A673 (cell line): Measurements from ENCODE around the gene SPATA31A1. TPM values are rescaled to one million over a fixed set of nuclear protein-coding genes. Genes with fewer than 3 reads are reported as not detected.
"Not testable (repeated sequence)": the region's sequence is repeated elsewhere in the genome, so short reads cannot be mapped to it uniquely, and the experiment has no call there.

Experiments
- Bru-seq: library from RNA; stranded (reverse); fragments of 400-500 nt; gene quantifications from one replicate; lab custom pipeline; 2021; lab: Mats Ljungman, UMichigan
- BruChase-seq, 2 experiments: library from RNA; stranded (reverse); fragments of 400-500 nt; gene quantifications; one replicate each; lab custom pipeline; 2021; lab: Mats Ljungman, UMichigan
- BruUV-seq: library from RNA; stranded (reverse); fragments of 400-500 nt; replicated peaks from 2 replicates; lab custom pipeline; 2021; lab: Mats Ljungman, UMichigan
- CTCF ChIA-PET: fragments of 300-600 bp; sonication (Branson Sonifier 250); formaldehyde crosslinking; loops from one replicate; lab custom pipeline; 2022; ENCODE audit warnings: antibody characterized with exemption; lab: Charles Lee
- POLR2A ChIA-PET: fragments of 300-600 bp; sonication (Branson Sonifier 250); formaldehyde crosslinking; loops from one replicate; lab custom pipeline; 2022; ENCODE audit warnings: antibody characterized with exemption; ENCODE audit not compliant: low non-redundant PET; lab: Charles Lee
- DNase-seq: peaks from one replicate; pipeline ENCODE4 v3.0.0-alpha.2; 2015; ENCODE audit warnings: low spot score
- H3K27ac ChIP-seq: fragments of 200-600 bp; sonication (generic); 2 replicates; pipeline ENCODE4 v1.5.1; 2016; ENCODE audit warnings: mixed run types, low read depth, mild to moderate bottlenecking, mixed read lengths, antibody characterized with exemption, low read length; ENCODE audit not compliant: poor library complexity, severe bottlenecking
- H3K27me3 ChIP-seq: fragments of 200-600 bp; sonication (generic); replicated peaks from 2 replicates; pipeline ENCODE4 v1.6.1; 2017; ENCODE audit warnings: mixed run types, low read depth, mild to moderate bottlenecking, mixed read lengths, antibody characterized with exemption, low read length; ENCODE audit not compliant: insufficient read depth, poor library complexity
- H3K36me3 ChIP-seq: fragments of 200-600 bp; sonication (generic); 2 replicates; pipeline ENCODE4 v1.6.1; 2016; ENCODE audit warnings: mixed run types, mild to moderate bottlenecking, mixed read lengths, antibody characterized with exemption, low read length; ENCODE audit not compliant: insufficient read depth, poor library complexity, severe bottlenecking
- H3K4me1 ChIP-seq: fragments of 200-600 bp; sonication (generic); 2 replicates; pipeline ENCODE4 v1.6.1; 2017; ENCODE audit warnings: mixed run types, mild to moderate bottlenecking, mixed read lengths, antibody characterized with exemption, low read length; ENCODE audit not compliant: insufficient read depth, poor library complexity, severe bottlenecking
- H3K4me3 ChIP-seq: fragments of 200-600 bp; sonication (generic); 2 replicates; pipeline ENCODE4 v1.5.1; 2016; ENCODE audit warnings: low read depth, mixed run types, mild to moderate bottlenecking, mixed read lengths, low read length; ENCODE audit not compliant: poor library complexity, severe bottlenecking
- H3K9me3 ChIP-seq: fragments of 200-600 bp; sonication (generic); 2 replicates; pipeline ENCODE4 v1.6.1; 2016; ENCODE audit warnings: mixed run types, low read depth, mild to moderate bottlenecking, mixed read lengths, antibody characterized with exemption, low read length; ENCODE audit not compliant: poor library complexity, severe bottlenecking
- intact Hi-C: fragments of 100-400 bp; cut with micrococcal nuclease; formaldehyde crosslinking; loops from one replicate; pipeline ENCODE4 v1.10.0; 2022; ENCODE audit not compliant: unreplicated experiment
- long read RNA-seq: library from polyadenylated mRNA; stranded (forward); transcript quantifications from one replicate; pipeline ENCODE4 v2.0.0, GENCODE V29; 2022
- total RNA-seq: library from RNA; stranded (reverse); gene quantifications from 2 replicates; pipeline ENCODE4 v1.2.3, GENCODE V29; 2021

The SPATA31A1 gene
- not detected in 2 replicates for total RNA-seq
- not detected for Bru-seq, nascent RNA
- BruChase-seq, experiment 1, labeled RNA remaining after a 2-hour chase, result not detected
- not detected for BruChase-seq, experiment 2, labeled RNA remaining after a 6-hour chase
- long read RNA-seq, result 0 reads

DNA sequence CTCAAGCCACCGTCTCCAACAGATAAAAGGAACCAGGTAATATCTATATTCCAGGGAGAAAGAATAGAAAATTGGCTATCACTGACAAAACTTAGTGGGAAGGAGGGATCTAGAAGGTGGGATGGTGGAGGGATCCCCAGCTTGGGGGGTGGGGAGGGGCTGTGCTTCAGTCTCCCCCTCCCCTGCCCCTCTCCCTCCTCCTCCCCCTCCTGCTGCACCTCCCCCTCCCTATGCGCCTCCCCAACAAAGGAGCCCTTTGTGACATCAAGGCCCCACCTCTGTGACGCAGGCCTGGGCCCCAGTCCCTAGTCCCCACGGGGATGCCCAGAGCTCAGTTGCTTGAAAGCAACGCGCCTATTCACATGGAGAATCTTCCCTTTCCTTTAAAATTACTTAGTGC lies at the start of gene SPATA31A1:
Gene SPATA31A1 (plus strand): TSS at position 301 of the 400 bp plus-strand sequence. CDS start 62 bp downstream, at position 363.
- H3K27me3 ChIP-seq, H3K36me3 ChIP-seq, H3K4me3 ChIP-seq, DNase-seq, intact Hi-C loops, CTCF ChIA-PET, H3K9me3 ChIP-seq, BruUV-seq, H3K4me1 ChIP-seq, H3K27ac ChIP-seq, POLR2A ChIA-PET: not testable (repeated sequence)

DNA sequence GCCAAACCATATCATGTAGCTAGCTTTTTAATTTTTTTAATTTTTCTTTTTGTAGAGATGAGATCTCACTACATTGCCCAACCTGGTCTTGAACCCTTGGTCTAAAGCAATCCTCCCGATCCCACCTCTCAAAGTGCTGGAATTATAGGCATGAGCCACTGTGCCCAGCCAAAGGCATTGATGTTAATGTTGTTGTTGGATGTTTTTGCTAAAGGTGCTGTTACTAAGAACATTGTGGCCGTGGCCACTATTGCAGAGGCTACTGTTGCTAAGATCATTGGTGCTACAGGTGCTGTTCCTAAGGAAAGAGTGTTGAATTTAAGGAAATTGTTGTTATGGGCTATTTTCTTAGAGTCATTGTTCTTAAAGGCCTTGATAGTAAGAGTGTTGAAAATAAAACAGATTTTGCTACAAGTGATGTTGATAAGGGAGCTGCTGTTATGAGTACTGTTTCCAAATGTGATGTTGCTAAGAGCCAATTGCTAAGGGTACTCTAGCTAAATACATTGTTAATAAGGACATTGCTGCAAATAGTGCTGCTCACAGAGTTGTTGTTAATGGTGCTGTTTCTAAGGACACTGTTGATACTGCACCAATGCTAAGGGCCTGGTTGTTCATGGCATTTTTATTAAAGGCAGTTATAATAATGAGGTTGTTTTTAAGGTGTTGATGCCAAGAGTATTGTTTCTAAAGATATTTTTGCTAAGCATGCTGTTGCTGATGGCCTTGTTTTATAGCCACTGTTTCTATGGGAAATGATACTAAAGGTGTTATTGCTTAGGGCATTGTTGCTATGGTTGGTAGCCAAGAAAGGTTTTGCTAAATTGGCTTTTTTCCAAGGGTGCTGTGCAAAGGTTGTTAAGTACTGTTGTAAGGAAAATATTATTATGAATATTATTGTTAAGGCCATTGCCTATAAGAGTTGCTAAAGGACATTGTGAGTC lies 52.1 kb downstream of the SPATA31A1 start:
- DNase-seq, H3K4me3 ChIP-seq, POLR2A ChIA-PET, intact Hi-C loops, H3K27me3 ChIP-seq, BruUV-seq, CTCF ChIA-PET, H3K36me3 ChIP-seq, H3K27ac ChIP-seq, H3K9me3 ChIP-seq, H3K4me1 ChIP-seq: not testable (repeated sequence)

DNA sequence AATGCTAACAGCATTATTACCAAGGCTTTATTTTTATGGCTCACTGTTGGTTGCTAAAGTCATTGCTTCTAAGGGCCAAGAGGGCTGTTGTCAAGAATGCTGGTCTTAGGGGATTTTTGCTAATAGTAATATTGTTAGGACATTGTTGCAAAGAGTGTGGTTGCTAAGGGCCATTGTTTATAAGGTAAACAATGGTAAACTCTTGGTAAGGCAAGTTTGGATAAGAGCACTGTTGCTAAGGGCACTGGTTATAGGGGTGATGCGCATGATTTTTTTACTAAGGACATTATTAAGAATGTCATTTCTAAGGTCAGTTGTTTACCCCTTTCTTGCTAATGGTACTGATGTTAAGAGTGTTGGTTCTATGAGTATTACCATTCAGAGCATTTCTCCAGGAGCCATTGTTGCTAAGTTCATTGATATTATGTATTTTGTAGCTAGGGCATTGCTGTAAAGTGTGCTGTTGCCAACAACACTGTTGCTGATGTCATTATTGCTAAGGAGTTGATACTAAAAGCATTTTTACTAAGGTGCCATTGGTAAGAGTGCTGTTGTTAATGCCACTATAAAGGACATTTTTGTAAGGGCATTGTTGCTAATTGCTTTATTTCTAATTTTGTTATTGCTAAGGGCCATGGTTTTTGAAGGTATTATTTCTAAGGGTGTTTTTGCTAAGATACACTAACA lies 55.9 kb downstream of the SPATA31A1 start:
- H3K4me1 ChIP-seq, H3K9me3 ChIP-seq, BruUV-seq, CTCF ChIA-PET, H3K4me3 ChIP-seq, POLR2A ChIA-PET, H3K36me3 ChIP-seq, H3K27ac ChIP-seq, H3K27me3 ChIP-seq, intact Hi-C loops, DNase-seq: not testable (repeated sequence)

Other genes with a start within 250 kb of the SPATA31A1 start
- gene CNTNAP3, start 67.5 kb upstream of the SPATA31A1 start, total RNA-seq, result not detected in 2 replicates